ENCODE results near the gene RNU5B-1.
"Not testable (repeated sequence)": the region's sequence is repeated elsewhere in the genome, so short reads cannot be mapped to it uniquely, and the experiment has no call there.

Gene RNU5B-1

GRCh38 chr15:65343374-65343981 lies 39.0 kb downstream of the RNU5B-1 start:
- DNase-seq (ENCODE audit: low read depth): no peak

DNA sequence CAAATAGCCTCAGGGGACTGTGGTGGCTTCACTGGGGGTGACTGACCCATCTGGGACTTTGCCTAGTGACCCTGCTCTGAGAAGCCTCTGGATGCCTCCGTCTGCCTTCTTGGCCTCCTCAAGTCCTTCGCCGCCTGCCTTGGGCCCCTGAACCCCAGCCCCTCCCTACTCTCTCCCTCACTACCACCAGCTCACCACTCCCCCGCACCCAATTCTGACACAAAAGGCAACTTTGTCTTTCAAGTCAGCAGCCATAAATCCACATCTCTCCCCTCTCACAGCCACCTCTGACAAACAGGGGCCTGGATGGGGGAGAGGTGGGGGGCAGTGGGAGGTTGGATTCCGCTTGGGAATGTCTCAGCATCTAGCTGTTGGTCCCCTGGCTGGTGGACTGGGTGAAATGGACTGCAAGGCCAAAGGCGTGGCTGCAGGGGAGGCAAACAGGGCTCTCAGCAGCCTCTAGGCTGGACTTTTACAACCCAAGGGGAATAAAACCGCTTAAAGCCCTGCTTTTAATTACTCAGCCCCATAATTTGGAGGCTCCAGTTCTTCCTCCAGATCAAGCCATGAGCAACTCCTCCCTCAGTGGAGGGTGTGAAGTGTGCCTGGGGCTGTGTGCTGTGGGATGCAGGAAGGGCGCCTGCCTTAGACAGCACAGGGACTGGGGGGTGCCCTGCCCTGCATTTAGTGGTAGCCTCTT lies 39.9 kb downstream of the RNU5B-1 start:
- no peak for DNase-seq (ENCODE audit: low read depth)

DNA sequence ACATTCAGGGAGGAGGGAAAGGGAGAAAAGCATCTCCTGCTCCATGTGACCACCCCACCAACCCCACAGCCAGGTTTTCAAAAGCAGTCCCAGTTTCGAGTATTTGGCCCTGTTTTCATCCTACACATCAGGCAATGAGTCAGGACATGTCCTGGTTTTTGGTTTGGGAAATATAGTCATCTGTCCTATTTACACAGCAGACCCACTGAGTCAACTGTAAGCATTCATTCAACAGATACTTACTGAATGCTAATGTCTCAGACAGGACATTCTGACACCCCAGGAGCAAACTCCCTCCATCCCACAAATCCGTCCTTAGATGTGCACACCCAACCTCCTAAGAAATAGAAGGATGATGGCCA lies 40.4 kb downstream of the RNU5B-1 start:
- no peak for DNase-seq (ENCODE audit: low read depth)

DNA sequence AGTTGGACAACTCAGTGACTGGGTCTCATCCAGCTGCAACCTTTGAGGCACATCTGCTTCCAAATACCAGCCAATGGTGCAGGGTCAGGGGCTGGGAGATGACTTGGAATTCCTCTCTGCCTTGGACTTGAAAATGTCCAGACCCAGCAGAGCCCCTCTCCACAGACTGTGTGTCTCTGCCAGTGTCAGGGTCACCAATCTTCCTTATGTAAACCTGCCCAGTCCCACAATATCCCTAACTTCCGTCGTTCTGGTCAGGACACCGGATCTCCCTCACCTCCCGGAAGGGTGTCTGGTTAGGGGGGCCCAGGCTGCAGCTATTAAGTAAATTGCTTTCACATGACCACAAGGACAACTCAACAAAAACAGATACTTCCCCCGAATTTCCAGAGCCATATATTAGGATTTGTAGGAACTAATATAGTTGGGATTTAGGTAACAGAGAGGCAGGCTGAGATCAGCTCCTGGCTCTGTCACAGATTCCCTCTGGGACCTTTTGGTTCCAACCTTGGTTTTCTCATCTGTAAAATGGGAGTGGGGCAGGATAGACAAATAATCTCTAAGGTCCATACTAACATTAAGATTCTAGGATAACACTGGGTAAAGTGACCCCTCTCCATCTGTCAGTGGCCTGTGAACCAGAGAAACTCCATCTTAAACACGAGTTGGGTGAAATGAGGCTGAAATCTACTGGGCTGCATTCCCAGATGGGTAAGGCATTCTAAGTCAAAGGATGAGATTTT lies 42.5 kb downstream of the RNU5B-1 start:
- DNase-seq (ENCODE audit: low read depth): no peak

DNA sequence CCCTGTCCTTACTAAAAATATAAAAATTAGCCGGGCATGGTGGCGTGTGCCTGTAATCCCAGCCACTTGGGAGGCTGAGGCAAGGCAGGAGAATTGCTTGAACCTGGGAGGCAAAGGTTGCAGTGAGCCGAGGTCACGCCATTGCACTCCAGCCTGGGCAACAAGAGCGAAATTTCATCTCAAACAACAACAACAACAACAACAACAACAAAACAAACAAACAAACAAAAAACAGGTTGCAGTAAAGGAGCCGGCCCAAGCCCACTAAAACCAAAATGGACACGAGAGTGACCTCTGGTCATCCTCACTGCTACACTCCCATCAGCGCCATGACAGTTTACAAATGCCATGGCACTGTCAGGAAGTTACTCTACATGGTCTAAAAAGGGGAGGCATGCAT lies 43.3 kb downstream of the RNU5B-1 start:
- not testable (repeated sequence) for DNase-seq (ENCODE audit: low read depth)

- no peak for DNase-seq (ENCODE audit: low read depth)
Observed at GRCh38 chr15:65349338-65349737, 44.9 kb downstream of the RNU5B-1 start.

DNA sequence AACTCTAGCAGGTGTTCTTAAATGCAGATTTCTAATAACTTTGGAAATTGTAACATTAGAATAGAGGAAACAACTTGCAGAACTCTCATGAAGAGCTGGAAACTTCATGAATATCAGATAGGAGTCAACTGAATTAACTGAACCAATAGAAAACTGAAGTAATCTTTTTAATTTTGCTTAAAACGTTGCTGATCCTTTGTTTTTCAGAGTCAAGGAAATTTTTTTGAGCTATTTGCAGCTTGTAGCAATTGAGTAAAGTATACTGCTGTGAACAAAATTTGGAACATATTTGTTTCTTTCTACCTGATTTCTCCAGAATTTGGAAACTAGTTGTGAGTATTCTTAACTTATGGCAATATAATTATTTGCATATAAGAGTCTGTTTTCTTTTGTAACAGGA lies 47.5 kb downstream of the RNU5B-1 start:
- DNase-seq (ENCODE audit: low read depth): not testable (repeated sequence)
